ENCODE measurements around the gene NEK6. TPM values are rescaled to one million over a fixed set of nuclear protein-coding genes. Genes with fewer than 3 reads are reported as not detected.

NEK6 gene
- polyA plus RNA-seq, 4 donors: 26.9 to 34.9 (median 29.6) TPM

- no peak for DNase-seq (ENCODE audit: low read depth in 4 of 4, low spot score in 2 of 4)
Observed at GRCh38 chr9:124260769-124261603, 3.2 kb downstream of the NEK6 start.

DNA sequence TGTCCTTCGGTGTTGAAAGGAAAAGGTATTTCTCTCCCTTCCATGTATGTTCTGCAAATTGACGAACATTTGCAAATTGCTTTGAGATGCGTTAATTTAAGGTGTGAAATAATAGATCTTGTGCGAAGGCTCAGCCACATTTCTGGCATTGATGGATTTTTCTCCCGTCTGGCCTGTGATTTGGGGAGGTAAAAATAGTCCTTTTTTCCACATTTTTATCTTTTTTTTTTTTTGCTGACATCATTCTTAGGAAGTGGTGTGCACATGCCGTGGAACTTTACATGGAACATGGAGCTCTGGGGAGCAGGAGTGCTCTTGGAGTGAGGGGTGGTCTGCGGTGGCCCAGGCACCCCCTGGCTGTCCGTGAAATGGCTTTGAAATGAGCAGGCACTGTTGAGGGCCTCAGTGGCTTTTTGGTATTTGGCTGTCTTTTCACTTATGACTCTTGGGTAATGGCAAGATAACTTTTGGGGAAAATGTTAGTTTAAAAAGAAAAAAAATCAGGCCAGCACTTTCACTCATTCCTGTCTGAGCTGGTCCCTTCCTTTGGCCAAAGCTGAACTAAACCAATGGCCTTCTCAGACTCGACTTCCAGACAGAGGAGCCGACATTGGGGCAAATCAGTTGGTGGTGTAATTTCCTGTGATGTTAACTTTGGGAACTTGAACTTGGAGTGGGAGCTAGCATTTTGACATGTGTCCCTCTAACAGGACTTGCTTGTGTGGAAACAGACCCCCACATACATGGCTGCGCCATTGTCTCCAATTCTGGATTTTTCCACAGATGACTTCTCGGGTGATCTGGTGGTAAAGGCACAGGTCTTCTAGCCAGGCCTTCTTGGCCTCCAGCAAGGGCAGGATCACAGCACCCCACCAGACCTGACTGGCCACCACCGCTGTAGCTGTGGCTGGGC, 4.2 kb downstream of the NEK6 start:
- no peak for DNase-seq (ENCODE audit: low read depth in 4 of 4, low spot score in 2 of 4)

DNA sequence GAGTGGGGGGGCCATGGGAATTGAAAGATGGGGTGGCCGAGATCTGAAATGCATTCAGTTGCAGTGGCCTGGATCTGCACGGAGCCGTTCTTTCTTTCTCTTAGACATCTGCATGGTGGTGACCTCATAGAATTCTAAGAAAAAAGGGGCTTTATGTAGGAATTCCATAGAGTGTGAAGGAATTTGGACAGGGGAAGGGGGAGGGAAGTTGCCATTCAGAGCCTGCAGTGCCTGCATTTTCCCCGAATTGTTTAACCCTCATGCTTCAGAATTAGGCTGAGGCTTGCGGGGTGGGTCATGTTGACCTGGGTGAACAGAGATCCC, 4.9 kb downstream of the NEK6 start:
- no peak for DNase-seq (ENCODE audit: low read depth in 4 of 4, low spot score in 2 of 4)

DNA sequence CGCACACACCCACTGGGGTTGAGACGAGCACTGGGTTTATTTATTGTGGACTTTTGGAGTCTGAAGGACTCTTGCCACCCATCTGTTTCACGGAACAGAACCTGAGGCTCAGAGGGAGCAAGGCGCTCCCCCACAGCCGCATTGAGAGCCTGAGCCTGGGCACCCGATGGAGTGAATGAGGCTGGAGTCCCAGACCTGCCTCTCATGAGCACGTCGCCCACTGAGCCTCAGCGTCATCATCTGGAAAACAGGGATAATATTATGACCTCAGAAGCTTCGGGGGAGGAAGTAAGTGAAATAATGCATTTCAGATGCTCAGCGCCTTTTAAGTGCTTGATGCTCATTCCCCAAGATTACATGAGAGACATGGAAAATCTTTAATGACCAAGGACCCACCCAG, 5.5 kb downstream of the NEK6 start:
- DNase-seq (ENCODE audit: low read depth in 4 of 4, low spot score in 2 of 4): no peak

GRCh38 chr9:124263800-124264426, 6.2 kb downstream of the NEK6 start:
- no peak for DNase-seq (ENCODE audit: low read depth in 4 of 4, low spot score in 2 of 4)

GRCh38 chr9:124264823-124265233, 7.1 kb downstream of the NEK6 start:
- DNase-seq (ENCODE audit: low read depth in 4 of 4, low spot score in 2 of 4): no peak

GRCh38 chr9:124265551-124265950, 7.8 kb downstream of the NEK6 start:
- no peak for DNase-seq (ENCODE audit: low read depth in 4 of 4, low spot score in 2 of 4)

- DNase-seq (ENCODE audit: low read depth in 4 of 4, low spot score in 2 of 4): no peak
Observed at GRCh38 chr9:124266139-124266825, 8.5 kb downstream of the NEK6 start.

GRCh38 chr9:124266826-124267201, 9.1 kb downstream of the NEK6 start:
- DNase-seq (ENCODE audit: low read depth in 4 of 4, low spot score in 2 of 4): no peak

DNA sequence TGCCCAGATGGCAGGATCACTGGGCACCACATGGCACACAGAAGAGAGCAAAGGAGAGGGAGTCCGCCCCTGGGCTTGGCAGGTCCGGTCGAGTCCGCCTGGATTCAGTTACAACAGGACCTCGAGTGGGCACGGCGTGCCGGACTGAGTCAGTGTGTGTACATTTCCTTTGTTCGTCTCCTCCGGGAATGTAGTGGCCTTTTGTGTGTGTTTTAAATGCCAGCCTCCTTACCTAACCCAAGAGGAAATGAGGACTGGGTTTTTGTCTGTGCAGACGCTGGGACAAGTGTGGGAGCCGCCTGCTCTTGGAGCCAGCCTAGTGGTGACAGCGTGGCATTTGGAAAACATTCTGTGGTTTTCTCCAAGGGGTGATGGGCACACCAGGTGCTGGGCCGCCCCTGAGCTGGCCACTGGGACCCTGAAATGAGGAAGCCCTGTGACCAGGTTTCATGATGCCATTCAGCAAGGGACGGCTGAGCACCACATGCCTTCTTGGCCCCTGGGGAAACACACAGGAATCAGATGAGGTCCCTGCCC, 9.6 kb downstream of the NEK6 start:
- DNase-seq (ENCODE audit: low read depth in 4 of 4, low spot score in 2 of 4): no peak

GRCh38 chr9:124268248-124268647, 10.5 kb downstream of the NEK6 start:
- DNase-seq (ENCODE audit: low read depth in 4 of 4, low spot score in 2 of 4): no peak

GRCh38 chr9:124268661-124269060, 10.9 kb downstream of the NEK6 start:
- no peak for DNase-seq (ENCODE audit: low read depth in 4 of 4, low spot score in 2 of 4)

- no peak for DNase-seq (ENCODE audit: low read depth in 4 of 4, low spot score in 2 of 4)
Observed at GRCh38 chr9:124269556-124269955, 11.8 kb downstream of the NEK6 start.

GRCh38 chr9:124270504-124271335, 13.0 kb downstream of the NEK6 start:
- no peak for DNase-seq (ENCODE audit: low read depth in 4 of 4, low spot score in 2 of 4)

DNA sequence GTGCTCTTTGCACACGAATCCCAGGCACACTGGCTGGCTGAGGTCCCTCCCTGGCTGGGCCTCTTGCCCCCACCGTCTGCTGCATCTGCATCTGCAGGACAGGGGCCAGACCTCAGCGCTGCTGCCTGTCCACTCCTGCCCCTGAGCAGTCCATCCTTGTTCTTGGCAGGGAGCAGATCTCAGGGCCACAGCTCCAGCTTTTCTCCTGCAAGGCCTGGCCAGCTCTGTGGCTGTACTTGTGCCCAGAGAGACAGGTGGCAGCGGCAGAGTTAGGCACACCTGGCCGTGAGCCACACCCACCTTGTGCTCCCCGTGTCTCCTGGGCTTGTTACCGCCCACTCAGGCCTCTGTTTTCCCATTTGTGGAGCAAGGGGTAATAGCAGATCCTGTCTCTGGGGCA, 13.9 kb downstream of the NEK6 start:
- DNase-seq (ENCODE audit: low read depth in 4 of 4, low spot score in 2 of 4): no peak

- no peak for DNase-seq (ENCODE audit: low read depth in 4 of 4, low spot score in 2 of 4)
Observed at GRCh38 chr9:124272118-124272517, 14.4 kb downstream of the NEK6 start.

- DNase-seq (ENCODE audit: low read depth in 4 of 4, low spot score in 2 of 4): no peak
Observed at GRCh38 chr9:124272979-124273378, 15.2 kb downstream of the NEK6 start.

DNA sequence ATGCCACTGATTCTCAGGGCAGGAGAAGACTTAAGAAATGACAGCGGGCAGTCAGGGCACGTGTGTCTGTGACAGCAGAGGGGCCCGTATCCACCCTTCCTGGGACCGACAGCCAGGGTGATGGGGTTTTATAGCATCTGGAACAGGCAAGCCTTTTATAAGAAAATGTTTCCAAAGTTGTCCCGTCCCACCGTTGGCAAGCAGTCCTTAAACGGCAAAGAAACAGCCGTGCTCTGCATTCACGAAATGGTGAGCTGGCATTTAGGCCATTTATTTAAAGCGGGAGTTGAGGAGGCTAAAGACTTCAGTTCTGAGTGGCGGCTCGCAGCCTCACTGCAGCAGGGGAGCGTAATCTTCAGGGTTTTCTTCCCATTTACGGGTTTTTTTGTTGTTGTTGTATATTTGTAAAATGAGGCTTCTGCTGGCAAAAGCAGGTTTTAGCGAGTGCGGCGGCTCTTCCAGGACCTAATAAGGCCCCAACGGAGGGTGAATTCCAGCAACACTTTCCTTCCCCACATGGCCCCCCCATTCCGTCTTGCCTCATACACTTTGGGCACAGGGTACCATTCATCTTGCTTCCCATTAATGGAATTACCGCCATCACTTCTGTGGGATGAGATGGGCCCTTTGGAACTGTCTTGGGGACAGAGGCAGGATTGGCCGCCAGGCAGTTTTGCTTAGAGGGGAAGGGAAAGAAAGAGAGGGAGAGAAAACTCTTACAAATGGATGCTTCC, 15.8 kb downstream of the NEK6 start:
- no peak for DNase-seq (ENCODE audit: low read depth in 4 of 4, low spot score in 2 of 4)

DNA sequence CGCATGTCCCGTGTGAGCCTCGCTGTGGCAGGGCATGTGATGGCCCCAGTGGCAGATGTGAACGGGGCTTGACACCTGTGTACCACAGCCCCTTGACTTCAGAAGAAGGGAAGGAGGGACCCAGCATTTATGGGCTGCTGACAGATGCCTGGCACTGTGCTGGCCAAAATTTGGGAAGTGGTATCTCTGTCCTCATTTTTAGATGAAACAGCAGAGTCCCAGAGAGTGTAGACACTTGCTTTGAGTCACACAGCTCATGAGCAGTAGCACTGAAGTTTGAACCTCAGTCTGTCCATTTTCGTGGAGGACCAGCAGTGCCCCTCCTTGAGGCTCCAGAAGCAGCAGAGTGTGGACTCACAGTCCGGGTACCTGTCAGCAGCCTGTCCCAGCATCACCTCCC, 16.5 kb downstream of the NEK6 start:
- DNase-seq (ENCODE audit: low read depth in 4 of 4, low spot score in 2 of 4): no peak
